GM19324 (cell line): Measurements from ENCODE around the gene KLKB1.
"Not testable (repeated sequence)": the region's sequence is repeated elsewhere in the genome, so short reads cannot be mapped to it uniquely, and the experiment has no call there.

ENCODE experiments used
- ATAC-seq: cut with Tn5 transposase; IDR thresholded peaks from one replicate; pipeline ENCODE4 v1.9.1; 2021; ENCODE audit warnings: mild to moderate bottlenecking, moderate library complexity; ENCODE audit not compliant: unreplicated experiment, low FRiP score

KLKB1 gene

DNA sequence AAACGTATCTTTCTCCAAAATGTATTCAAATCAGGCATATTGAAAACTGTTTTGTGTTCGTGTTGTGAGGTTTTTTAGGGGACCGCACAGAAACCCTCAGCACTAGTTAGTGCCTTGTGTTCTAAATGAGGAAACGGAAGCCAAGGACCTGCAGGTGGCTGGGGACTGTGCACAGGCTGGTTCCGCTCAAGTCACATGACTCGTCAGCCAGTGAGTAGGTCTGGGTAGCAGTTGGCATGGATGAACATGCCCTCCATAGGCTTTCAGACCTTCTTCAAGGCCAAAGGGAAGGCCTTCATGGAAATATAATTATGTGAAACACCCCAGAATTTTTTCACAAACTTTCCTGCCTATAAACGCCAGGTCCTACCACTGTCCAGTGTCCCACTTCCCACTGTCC lies 37.4 kb downstream of the KLKB1 start:
- ATAC-seq, result no peak

DNA sequence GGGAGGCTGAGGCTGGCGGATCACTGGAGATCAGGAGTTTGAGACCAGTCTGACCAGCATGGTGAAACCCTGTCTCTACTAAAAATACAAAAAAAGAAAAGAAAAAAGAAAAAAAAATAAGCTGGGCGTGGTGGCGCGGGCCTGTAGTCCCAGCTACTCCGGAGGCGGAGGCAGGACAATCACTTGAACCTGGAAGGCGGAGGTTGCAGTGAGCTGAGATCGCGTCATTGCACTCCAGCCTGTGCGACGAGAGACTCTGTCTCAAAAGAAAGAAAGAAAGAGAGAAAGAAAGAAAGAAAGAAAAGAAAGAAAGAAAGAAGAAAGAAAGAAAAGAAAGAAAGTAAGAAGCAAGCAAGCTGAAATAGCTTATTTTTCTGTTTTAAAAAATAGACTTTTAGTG lies 37.9 kb downstream of the KLKB1 start:
- ATAC-seq, result not testable (repeated sequence)

DNA sequence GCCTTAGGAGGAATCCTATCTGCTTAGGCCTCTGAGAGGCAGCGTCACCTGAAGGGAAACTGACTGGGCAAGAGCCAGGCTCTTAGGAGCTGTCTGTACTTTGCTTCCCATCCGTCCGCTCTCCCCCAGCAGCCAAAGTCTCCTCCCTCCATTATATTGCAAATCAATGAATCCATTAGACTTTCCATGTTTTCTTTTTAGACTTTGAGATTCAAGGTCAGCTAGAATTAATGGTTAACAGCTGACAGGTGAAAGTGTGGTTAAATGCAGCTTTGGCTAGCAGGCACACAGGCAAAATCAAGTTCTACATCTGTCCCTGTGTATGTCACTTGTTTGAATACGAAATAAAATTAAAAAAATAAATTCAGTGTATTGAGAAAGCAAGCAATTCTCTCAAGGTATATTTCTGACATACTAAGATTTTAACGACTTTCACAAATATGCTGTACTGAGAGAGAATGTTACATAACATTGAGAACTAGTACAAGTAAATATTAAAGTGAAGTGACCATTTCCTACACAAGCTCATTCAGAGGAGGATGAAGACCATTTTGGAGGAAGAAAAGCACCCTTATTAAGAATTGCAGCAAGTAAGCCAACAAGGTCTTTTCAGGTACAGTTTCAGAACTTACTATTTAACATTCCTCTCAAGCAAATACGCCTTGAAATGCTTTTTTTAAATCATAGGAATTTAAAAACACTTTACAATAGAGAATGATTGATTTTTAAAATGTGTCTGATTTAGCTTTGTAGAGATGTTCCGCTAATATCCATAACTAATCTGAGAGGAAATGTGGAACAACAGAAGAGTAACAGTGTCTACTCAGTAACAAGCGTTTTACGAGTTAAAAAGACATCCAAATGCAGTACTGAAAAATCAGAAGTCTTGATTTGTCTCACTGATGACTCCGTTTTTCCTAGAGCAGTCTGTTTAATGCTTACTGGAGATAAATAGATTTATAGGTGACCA lies 38.7 kb downstream of the KLKB1 start, which contains the start of gene F11:
Gene F11 (plus strand): TSS at position 507 of the 970 bp plus-strand sequence. CDS start 948 bp downstream, outside the sequence.
- ATAC-seq, result no peak

DNA sequence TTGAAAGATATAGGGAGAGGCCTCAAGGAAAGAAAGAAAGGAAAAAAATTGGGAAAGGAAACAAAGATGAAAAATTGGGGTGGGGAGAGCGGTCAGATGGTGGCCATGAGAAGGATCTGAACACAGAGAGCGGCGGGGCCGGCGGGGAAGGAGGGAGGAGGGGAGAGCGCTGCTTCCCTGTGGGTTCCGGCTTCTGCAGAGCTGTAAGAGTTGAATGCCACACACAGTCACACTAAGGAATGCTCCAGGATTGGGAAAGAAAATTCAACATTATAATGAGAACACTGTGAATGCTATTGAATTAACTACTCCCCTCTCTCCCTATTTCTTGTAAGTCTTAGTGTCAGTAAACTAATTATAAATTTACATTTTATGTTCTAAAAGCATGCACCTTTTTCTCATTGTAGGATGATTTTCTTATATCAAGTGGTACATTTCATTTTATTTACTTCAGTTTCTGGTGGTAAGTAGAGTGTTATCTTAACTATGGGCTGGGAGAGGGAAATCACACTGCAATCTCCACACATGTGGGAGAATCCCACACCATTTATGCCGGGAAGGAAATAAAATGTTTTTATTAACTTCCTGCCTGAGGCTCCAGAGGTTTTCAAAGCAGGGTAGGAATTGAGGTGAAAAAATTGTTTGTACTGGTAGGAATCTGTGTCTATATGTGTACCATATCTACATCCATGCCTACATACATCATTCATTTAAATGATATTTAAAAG lies 39.6 kb downstream of the KLKB1 start:
- ATAC-seq, result no peak

GRCh38 chr4:186271081-186271678 lies 43.9 kb downstream of the KLKB1 start:
- no peak for ATAC-seq

GRCh38 chr4:186272699-186273391 lies 45.5 kb downstream of the KLKB1 start:
- no peak for ATAC-seq

DNA sequence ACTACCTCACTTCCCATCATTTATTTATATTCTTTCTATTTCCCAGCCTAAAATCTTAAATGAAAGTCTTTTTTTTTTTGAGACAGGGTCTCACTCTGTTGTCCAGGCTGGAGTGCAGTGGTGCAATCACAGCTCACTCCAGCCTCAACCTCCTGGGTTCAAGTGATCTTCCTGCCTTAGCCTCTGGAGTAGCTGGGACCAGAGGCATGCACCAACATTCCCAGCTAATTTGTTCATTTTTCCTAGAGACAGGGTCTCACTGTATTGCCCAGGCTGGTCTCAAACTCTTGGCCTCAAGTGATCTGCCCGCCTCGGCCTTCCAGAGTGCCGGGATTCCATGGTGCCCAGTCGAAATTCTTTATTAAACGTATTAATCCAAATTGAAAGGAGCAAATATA lies 46.1 kb downstream of the KLKB1 start:
- not testable (repeated sequence) for ATAC-seq

- ATAC-seq, result no peak
Measured at GRCh38 chr4:186283311-186283710, 56.0 kb downstream of the KLKB1 start.

GRCh38 chr4:186285147-186285546 lies 57.8 kb downstream of the KLKB1 start:
- no peak for ATAC-seq

- ATAC-seq, result no peak
Measured at GRCh38 chr4:186286581-186286980, 59.3 kb downstream of the KLKB1 start.

DNA sequence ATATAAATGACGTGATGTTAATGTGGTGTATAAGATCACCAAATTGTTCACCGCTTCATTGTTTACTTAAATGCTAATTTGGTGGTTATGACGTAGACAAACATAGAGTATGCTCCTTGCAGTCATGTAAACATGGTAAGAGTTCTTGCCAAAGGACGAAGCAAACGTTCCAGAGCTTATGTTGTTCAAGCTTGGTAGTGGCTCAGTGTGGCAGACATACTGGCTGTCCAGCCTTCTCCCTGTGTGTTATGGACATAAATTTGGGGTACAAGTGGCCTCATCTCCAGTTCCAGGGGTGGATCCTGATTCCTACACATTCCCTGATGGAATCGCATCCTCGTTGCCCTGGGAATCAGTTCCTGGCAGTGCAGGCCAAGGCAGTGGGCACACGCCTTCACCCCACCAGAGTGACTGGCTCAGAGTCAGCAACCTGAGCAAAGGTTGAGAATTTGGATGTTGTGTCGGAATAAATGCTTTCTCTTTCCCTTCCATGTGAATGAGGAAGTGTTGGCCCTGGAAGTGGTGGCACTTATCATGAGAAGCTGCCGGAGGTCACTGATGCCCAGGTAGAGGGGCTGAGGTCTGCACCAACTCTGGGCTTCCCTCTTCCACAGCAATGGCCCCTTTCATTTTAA lies 64.1 kb downstream of the KLKB1 start:
- no peak for ATAC-seq

- no peak for ATAC-seq
Measured at GRCh38 chr4:186294160-186294559, 66.9 kb downstream of the KLKB1 start.

GRCh38 chr4:186296481-186296880 lies 69.2 kb downstream of the KLKB1 start:
- ATAC-seq, result no peak

DNA sequence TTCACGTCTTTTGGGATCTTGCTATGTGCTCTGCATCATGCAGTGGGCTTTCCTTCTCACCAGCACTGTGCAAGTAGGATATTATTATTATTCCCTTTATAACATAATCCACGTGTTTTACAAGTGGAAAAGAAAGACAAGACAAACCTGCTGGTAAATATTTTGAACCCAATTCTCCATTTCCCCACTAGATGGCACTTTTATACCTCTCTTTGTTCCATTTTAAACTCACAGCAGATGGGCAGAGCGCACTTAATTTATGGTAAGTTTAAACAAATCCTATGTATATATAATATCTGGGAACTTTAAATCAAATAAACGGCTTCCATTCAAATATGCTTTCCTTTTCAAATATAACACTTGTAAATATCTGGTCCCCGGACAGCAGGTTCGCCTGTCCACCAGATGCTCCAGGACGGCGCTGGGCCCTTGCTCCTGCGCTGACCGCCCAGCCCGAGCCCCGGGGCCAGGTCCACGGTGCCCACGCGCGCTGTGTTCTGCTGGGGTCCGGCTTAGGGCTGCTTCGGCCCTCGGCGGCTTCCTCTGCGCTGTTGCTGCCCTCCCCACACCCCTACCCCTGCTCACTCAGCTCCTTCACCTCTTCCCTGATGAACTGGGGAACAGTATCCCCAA lies 69.8 kb downstream of the KLKB1 start:
- no peak for ATAC-seq

DNA sequence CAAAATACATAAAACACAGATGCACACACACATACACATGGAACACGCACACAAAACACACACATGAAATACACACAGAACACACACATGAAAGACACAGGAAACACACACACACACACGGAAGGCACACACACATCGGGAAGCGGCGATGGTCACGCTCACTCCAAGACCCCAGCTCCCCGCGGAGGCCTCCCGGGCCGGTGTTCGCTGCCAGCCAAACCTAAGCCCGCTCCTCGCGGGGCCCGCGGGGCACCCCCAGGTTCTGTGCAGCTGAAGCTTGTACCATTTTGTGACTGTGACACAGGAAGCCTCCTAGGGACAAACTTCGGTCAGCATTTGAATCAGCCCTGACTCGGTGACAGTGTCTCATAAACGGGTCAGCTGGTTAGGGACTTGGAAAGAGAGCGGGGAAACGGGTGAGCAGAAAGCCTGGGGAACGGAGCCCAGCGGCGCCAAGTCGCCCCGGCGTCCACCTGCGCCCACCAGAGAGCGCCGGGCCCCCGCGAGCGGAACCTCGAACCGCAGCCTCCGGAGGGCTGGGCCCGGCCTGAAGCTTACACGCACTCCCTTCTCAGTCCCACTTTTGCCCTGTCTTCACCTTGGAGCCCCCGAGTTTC lies 70.8 kb downstream of the KLKB1 start:
- ATAC-seq, result no peak

DNA sequence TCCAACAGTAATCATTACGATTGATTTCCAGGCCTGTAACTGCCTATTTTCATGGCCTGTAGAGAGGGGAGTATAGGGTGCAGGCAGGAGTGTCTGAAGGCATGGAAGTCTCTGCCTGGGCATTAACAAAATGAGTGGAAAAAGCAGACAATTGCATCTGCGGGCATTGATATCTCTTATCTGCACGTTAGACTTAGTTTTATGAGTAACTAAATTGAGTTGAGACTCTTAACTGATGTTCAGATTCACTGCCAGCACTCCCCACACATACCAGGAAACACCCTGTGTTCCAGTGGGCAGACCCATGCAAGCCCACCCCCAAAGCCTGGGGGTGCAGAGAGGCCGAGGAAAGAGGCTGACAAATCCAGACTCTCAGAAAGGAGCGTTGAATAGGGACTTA lies 72.0 kb downstream of the KLKB1 start:
- no peak for ATAC-seq

DNA sequence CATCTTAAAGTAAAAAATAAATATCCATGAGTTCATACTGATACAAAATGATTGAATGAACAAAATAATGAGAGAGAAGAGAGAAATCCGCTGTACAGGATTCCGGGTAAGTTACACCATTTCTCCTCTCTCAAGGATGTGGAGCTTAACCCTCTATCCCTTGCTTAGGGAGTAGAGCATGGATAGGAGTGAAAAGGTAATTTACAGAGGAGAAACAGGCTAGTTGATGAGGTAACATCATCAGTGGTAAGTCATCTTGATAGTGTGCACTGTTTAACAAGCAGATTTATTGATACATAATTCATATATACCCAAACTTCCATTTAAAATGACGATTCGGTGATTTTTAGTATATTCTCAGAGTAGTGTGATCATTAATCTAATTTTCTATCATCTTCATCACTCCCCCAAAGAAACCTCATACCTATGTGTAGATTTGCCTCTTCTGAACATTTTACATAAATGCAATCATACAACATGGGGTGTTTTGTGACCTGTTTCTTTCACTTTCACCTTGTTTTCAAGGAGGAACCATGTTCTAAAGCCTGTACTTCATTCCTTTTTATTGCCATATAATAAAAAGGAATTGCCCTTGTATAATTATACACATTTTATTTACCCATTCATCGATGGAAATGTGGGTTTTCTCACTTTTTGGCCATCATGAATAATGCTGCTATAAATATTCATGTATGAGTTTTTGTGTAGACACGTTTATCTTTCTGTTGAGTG lies 73.5 kb downstream of the KLKB1 start:
- no peak for ATAC-seq

DNA sequence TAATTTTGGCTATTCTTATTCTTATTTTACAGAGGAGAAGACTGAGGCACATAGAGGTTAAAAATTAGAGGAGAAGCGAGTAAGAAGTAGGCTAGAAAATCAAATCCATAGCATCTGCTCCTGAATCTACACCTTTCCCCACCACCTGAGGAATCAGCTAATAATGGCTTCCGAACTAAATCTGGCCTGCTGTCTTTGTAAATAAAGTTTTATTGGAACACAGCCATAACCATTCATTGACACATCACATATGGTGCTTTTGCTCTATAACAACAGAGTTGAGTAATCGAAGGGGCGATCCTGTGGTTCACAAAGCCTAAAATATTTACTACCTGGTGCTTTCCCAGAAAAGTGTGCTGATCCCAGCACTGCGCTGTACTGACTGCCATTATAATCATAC lies 76.9 kb downstream of the KLKB1 start:
- ATAC-seq, result no peak
